Endometrial microvascular endothelial cells (primary cell): Measurements from ENCODE around the gene PSG3. TPM values are rescaled to one million over a fixed set of nuclear protein-coding genes. Genes with fewer than 3 reads are reported as not detected.
"Not testable (repeated sequence)": the region's sequence is repeated elsewhere in the genome, so short reads cannot be mapped to it uniquely, and the experiment has no call there.

Experiments used
- in situ Hi-C: cut with HindIII; loops from 2 replicates; pipeline ENCODE4 v1.10.0; 2017; ENCODE audit warnings: low sequenced_read_pairs, low pct_unique_long_range_greater_than_20kb; ENCODE audit errors: inconsistent ontology term
- total RNA-seq: library from RNA; depleted of rRNA; stranded (reverse); fragments of >200 nt; gene quantifications from one replicate; pipeline ENCODE4 v1.2.3, GENCODE V29; 2015; ENCODE audit errors: inconsistent ontology term

The PSG3 gene
- total RNA-seq, 1 donor from 2014 or later, result 0.28 TPM

DNA sequence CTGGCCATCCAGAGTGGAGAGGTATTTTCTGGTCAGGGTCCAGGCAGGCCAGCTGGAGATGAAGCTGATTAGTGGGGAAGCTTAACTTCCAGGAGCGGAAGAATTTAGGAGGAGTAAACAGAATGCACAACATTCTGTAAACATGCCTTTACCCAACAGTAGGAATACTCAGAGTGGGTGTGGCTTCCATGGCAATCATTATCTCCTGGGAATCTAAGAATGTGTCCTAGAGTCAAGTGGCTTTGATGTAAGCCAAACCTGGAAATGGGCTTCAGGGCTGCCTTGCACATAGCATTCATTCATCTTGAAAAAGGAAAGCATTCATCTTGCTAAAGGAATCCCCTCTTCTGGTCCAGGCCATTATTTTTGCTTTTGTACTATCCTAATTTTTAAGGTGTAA lies 29.3 kb downstream of the PSG3 start:
- in situ Hi-C loops, result not testable (repeated sequence)

- in situ Hi-C loops, result no loop called here
Observed at GRCh38 chr19:42697884-42698283, 42.4 kb downstream of the PSG3 start.

GRCh38 chr19:42695811-42696503 lies 44.3 kb downstream of the PSG3 start:
- in situ Hi-C loops, result no loop called here

- in situ Hi-C loops, result no loop called here
Observed at GRCh38 chr19:42693760-42694350, 46.4 kb downstream of the PSG3 start.

GRCh38 chr19:42683917-42684513 lies 56.3 kb downstream of the PSG3 start:
- in situ Hi-C loops, result no loop called here

DNA sequence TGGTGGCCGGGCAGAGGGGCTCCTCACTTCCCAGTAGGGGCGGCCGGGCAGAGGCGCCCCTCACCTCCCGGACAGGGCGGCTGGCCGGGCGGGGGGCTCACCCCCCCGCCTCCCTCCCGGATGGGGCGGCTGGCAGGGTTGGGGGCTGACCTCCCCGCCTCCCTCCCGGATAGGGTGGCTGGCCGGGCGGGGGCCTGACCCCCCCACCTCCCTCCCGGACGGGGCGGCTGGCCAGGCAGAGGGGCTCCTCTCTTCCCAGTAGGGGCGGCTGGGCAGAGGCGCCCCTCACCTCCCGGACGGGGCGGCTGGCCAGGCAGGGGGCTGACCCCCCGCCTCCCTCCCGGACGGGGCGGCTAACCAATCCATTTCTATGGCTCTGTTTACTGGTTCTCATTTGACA lies 64.0 kb downstream of the PSG3 start:
- in situ Hi-C loops, result not testable (repeated sequence)

- in situ Hi-C loops, result not testable (repeated sequence)
Observed at GRCh38 chr19:42674549-42674948, 65.7 kb downstream of the PSG3 start.

Other genes starting within 250 kb of the PSG3 start
- 5.9 TPM for gene CEACAM1, start 212.0 kb downstream of the PSG3 start, total RNA-seq
- not detected for gene CEACAM8, start 145.6 kb downstream of the PSG3 start, total RNA-seq
- not detected for gene PSG8, start 25.2 kb upstream of the PSG3 start, total RNA-seq
- 1.4 TPM for gene PSG1, start 139.2 kb upstream of the PSG3 start, total RNA-seq
- gene PSG6, start 177.4 kb upstream of the PSG3 start, total RNA-seq, result not detected
- not detected for gene PSG7, start 196.7 kb upstream of the PSG3 start, total RNA-seq